Activated CD8-positive, alpha-beta memory T cell treated with anti-CD3 and anti-CD28 coated beads, Interleukin-2, amount 50 U/mL, for 4 hours (primary cell): ENCODE measurements around the gene NSUN2.
"Not testable (repeated sequence)": the region's sequence is repeated elsewhere in the genome, so short reads cannot be mapped to it uniquely, and the experiment has no call there.

Experiments
- DNase-seq: peaks from one replicate; pipeline ENCODE4 v3.0.0-alpha.2; 2020

Gene NSUN2

DNA sequence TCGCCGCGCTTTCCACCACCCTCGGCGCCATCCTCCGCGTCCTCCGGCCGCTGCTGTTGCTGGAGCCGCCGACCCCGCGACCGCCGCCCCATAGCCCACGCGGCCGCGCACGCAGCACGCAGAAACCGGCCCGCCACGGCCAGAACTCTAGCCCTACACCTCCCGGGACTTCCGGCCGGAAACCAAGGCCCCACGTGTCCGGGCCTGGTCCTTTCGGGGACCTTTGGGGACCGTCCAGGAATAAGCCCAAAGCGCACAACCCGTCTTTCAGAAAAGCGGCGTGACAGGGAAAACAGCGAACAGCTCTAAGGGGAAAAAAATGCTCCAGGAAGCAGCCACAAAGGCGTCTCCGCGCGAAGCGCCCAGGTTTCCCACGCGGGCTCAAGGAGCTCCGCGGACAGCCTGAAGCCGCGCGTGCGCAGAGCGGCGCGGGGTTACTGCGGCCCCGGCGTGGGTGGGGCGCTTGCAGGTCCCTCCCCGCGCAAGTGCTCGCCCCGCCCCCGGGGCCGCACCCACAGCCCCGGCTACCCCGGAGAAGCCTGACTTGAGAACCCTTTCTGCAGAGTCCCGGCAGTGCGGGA is at the start of gene NSUN2, which contains the start of gene SRD5A1:
NSUN2 (minus strand) TSS at position 157 of the 581 bp plus-strand sequence; CDS start at position 92, 65 bp downstream.
SRD5A1 (plus strand) TSS at position 553 of the 581 bp plus-strand sequence. CDS start 137 bp downstream, outside the sequence.
- DNase-seq: peak; percentile 94

- DNase-seq: no peak
Observed at GRCh38 chr5:6682239-6682638, 49.4 kb upstream of the NSUN2 start.

GRCh38 chr5:6681682-6682081 is 48.8 kb upstream of the NSUN2 start:
- DNase-seq: no peak

DNA sequence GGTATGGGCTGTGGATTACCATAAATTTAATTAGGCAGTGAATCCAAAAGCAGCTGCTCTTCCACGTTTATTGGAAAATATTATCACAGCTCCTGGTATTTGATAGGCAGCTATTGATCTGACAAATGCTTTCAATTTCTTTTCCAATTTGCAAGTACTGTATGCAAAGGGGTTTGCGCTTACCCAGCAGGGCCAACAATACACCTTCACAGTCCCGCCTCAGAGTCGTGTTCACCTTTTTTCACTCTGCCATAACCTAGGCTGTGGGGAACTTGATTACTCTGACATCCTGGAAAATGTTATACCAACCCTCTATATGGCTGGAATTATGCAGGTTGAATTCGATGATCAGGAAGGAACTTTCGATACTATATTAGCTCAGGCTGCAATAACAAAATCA is 48.1 kb upstream of the NSUN2 start:
- DNase-seq: no peak

- no peak for DNase-seq
Observed at GRCh38 chr5:6678385-6678784, 45.5 kb upstream of the NSUN2 start.

GRCh38 chr5:6676702-6677101 is 43.9 kb upstream of the NSUN2 start:
- DNase-seq: no peak

- no peak for DNase-seq
Observed at GRCh38 chr5:6675784-6676491, 43.1 kb upstream of the NSUN2 start.

DNA sequence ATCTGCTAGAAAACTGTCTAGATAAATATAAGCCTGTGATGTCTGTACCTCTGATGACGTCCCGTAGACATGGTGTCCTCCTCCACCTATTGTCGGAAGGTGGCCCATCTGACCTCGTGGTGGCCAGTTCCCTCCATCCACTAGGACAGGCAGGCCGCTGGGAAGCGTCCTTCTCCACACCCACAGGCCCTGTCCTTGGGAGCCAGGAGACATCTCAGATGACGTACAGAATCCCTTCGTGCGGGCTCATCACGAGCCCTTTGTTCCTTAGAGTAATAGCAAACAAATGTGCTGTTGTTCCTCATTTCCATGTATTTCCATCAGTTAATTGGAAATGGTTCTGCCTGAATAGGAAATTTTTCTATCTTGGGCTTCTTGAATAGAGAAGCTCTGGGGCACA is 42.0 kb upstream of the NSUN2 start:
- DNase-seq: no peak

DNA sequence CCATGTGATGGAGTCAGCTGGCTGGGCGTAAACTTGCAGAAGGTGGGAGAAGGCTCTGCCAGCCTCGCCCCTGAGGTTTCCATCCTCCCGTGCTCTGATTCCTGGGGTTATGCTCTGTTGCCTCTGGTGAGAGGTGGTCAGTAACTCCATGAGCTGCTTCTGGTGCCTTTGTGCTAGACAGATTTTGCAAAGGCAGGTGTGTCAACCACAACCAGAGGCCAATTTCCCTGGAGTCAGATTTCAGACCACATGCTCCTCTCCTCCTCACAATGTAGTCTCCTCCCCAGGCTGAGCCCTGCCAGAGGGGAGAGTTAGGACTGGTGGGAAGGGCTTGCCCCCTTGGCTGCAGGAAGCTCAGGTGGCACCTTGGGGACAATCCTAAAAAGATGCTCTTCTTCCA is 41.6 kb upstream of the NSUN2 start:
- no peak for DNase-seq

GRCh38 chr5:6673963-6674362 is 41.1 kb upstream of the NSUN2 start:
- DNase-seq: no peak

- DNase-seq: no peak
Observed at GRCh38 chr5:6673031-6673430, 40.2 kb upstream of the NSUN2 start.

DNA sequence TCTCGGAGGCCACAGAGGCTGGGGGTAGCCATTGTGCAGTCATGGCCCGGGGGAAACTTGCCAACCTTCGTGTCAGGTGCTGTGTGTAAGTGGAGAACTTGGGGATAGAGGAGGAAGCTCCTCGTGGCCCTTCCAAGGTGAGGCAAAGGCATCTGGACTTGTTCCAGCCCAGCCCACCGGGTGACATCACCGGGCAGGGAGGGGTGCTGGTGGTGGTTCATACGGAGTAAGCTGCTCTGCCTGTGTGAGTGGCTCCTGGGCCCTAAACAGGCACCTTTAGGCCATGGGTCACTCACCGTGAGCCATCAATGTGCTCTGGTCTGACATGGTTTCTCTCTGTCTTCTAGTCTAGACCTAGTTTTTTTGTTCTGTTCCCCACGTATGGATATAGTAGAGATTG is 35.9 kb upstream of the NSUN2 start:
- not testable (repeated sequence) for DNase-seq

GRCh38 chr5:6667648-6668047 is 34.8 kb upstream of the NSUN2 start:
- DNase-seq: no peak

GRCh38 chr5:6666762-6667161 is 33.9 kb upstream of the NSUN2 start:
- DNase-seq: no peak

GRCh38 chr5:6660688-6661087 is 27.8 kb upstream of the NSUN2 start:
- no peak for DNase-seq

DNA sequence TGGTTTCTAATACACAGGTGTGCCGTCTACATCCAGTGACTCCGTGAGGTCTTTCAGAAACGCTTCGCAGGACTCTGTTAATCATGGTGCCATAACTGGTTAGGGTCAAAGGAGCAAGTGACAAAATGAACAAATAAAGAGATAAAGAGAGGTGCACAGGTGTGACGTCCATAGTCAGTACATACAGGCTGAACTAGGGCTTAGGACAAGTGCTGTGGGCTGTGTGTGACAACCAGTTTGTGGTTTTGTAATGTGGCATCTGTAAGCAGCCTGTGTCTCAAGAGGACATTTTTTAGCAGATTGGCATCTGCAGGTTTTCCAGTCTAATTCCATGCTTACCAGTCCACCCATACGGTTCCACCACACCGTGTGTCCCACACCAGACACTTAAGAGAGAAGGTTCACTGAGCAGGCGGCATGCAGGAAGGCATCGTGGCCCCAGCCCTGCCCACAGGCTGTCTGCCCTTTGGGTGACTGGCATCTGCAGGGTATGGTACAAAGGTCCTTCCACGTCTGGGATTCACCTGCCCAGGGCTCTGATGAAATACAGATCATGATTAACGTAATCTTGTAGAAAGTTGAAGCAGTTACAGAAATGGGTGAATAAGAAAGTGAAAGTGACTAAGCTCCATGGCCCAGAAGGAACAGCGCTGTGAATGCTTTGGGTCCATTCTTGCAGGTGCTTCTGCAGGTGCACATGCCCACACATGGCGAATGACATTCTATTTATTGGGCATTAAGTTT is 27.3 kb upstream of the NSUN2 start:
- DNase-seq: no peak

DNA sequence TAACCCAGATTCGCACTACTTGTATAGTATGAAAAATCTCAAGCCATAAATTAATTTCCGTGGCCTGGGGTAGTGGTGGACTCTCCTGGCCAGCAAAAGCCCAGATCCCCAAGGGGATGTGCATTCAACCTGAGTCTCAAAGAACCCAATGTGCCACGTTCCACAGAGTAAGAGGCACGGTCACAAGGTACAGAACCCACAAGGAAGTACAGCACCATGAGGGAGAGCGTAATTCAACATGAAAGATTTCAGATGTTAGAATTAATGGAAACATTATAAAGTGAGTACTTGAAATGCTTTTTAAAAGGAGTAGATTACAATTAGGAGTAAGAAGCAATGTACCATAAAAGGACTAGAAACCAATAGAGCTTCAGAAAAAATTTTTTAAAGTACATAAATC is 23.8 kb upstream of the NSUN2 start:
- no peak for DNase-seq

DNA sequence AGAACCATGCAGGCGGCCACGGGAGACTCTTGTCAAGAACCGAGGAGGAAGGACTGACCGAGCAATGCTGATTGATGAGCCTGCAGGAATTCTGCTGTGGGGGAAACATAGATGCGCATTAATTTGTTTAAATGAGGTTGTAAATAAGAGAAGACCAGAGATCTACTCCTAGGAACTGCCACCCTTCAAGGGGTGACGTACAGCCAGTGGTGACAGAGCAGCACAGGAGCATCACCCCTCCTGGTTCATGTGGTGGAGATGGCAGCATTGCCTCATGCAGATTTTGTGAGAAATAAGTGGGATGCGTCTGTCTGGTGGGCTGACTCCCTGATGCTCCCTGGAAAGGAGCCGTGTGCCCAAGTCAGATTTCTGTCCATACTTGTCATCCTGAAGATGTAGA is 22.6 kb upstream of the NSUN2 start:
- DNase-seq: no peak

GRCh38 chr5:6652025-6652424 is 19.2 kb upstream of the NSUN2 start:
- DNase-seq: no peak

DNA sequence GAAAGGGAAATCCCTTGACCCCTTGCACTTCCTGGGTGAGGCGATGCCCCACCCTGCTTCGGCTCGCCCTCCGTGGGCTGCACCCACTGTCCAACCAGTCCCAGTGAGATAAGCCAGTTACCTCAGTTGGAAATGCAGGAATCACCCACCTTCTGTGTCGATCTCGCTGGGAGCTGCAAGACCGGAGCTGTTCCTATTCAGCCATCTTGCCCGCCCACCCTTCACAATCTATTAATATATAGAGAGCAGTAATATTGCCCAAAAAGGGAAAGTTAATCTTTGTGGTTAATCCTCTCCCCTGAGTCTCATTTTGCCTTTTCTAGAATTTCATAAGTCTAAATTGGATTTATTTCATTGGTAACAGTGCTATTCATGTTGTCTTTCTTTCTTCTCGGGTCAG is 16.8 kb upstream of the NSUN2 start:
- no peak for DNase-seq

DNA sequence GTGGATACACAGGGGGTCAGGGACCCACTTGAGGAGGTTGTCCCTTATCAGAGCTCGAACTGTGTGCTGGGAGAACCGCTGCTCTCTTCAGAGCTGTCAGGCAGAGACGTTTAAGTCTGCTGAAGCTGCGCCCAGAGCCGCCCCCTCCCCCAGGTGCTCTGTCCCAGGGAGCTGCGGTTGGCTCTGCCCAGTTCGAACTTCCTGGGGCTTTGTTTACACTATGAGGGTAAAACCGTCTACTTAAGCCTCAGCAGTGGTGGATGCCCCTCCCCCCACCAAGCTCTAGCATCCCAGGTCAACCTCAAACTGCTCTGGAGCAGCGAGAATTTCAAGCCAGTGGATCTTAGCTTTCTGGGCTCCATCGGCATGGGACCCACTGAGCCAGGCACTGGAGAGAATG is 16.3 kb upstream of the NSUN2 start:
- no peak for DNase-seq

DNA sequence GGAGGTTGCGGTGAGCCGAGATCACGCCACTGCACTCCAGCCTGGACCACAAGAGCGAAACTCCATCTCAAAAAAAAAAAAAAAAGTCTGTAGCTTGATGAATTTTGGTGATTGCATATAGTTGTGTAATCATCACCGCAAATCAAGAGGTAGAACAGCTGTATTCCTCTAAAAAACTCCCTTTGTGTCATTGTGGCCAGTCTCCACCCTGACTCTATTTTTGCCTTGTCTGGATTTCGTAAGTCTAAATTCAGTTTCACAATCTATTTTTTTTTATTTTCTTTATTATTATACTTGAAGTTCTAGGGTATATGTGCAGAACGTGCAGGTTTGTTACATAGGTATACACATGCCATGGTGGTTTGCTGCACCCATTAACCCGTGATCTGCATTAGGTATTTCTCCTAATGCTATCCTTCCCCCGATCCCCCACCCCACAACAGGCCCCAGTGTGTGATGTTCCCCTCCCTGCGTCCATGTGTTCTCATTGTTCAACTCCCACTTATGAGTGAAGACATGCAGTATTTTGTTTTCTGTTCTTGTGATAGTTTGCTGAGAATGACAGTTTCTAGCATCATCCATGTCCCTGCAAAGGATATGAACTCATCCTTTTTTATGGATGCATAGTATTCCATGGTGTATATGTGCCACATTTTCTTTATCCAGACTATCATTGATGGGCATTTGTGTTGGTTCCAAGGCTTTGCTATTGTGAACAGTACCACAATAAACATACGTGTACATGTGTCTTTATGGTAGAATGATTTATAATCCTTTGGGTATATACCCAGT is 12.9 kb upstream of the NSUN2 start:
- DNase-seq: not testable (repeated sequence)

DNA sequence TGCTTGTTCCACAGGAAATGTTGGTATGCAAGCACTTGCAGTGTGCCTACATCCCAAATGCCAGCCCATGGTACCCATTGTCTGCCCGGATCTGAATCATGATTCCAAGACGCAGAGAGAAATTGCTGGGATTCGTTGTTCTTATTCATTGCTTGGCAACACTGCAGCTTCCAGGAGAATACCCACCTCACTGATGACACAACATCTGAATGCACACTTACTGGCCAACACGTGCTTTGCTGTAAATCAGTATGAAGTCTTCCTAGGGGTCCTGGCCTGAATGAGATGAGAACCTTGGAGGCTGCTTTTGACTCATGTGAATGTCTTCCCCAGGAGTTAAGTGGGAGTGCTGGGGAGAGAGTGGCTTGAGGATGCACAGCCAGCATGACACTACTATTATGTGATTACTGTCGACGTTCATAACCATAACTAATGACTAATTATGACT is 12.0 kb upstream of the NSUN2 start:
- no peak for DNase-seq
